Testis (tissue), 3 donors: Measurements from ENCODE around the gene EHD4. TPM values are rescaled to one million over a fixed set of nuclear protein-coding genes. Genes with fewer than 3 reads are reported as not detected.

ENCODE experiments used
- DNase-seq: peaks from one replicate; pipeline ENCODE4 v3.0.0-alpha.2; 2019
- H3K27ac ChIP-seq, 2 donors: fragments of 200-600 bp; sonication (generic); one replicate each; pipeline ENCODE4 v1.5.1; 2019
- H3K27me3 ChIP-seq: fragments of 200-600 bp; sonication (generic); one replicate; pipeline ENCODE4 v1.5.1; 2019
- H3K36me3 ChIP-seq: fragments of 200-600 bp; sonication (generic); one replicate; pipeline ENCODE4 v1.5.1; 2017; ENCODE audit warnings: low read depth; ENCODE audit errors: missing control alignments
- H3K4me1 ChIP-seq: fragments of 200-600 bp; sonication (generic); one replicate; pipeline ENCODE4 v1.5.1; 2019
- H3K4me3 ChIP-seq, 2 donors: fragments of 200-600 bp; sonication (generic); one replicate each; pipeline ENCODE4 v1.5.1; 2017 to 2019
- H3K9me3 ChIP-seq: fragments of 200-600 bp; sonication (generic); one replicate; pipeline ENCODE4 v1.5.1; 2017
- POLR2A ChIP-seq: fragments of 450-650 bp; IDR thresholded peaks from one replicate; pipeline ENCODE4 v1.6.1; 2017; ENCODE audit warnings: antibody characterized with exemption, mild to moderate bottlenecking, moderate library complexity
- WGBS, 2 donors: methylation state at CpG; one replicate each; pipeline ENCODE4 v1.1.5; 2018; 5-methylcytosine and 5-hydroxymethylcytosine counted together
- intact Hi-C: fragments of 100-400 bp; cut with DNase I; formaldehyde crosslinking; loops from one replicate; pipeline ENCODE4 v1.15.1; 2023; ENCODE audit warnings: low total_unique reads
- polyA plus RNA-seq: library from polyadenylated mRNA; stranded (reverse); fragments of 350-450 nt; fragmentation: Illumina TruSeq; extraction: RNeasy Lipid Tissue Mini Kit (QIAGEN cat#74804); gene quantifications from one replicate; pipeline ENCODE4 v1.2.3, GENCODE V29; 2014; ENCODE audit warnings: low read depth, low replicate concordance; ENCODE audit not compliant: insufficient read depth
- total RNA-seq, 2 donors: library from RNA; depleted of rRNA; stranded (reverse); fragments of >200 nt; gene quantifications; one replicate each; pipeline ENCODE4 v1.2.3, GENCODE V29; 2016
- TF ChIP-seq, protein P1 (sequence below), 3 experiments: fragments of 450-650 bp in 2 of 3; fragments of 200-600 bp in 1 of 3; sonication (generic) in 1 of 3; IDR thresholded peaks; one replicate each; pipeline ENCODE4 v1.5.1; 2016 to 2019; ENCODE audit warnings: antibody characterized with exemption in 3 of 3, mild to moderate bottlenecking in 2 of 3, moderate library complexity in 1 of 3

Gene EHD4
- total and polyA plus RNA-seq, 3 donors from 2014 or later: 8.0 to 10.2 (median 9.4) TPM

DNA sequence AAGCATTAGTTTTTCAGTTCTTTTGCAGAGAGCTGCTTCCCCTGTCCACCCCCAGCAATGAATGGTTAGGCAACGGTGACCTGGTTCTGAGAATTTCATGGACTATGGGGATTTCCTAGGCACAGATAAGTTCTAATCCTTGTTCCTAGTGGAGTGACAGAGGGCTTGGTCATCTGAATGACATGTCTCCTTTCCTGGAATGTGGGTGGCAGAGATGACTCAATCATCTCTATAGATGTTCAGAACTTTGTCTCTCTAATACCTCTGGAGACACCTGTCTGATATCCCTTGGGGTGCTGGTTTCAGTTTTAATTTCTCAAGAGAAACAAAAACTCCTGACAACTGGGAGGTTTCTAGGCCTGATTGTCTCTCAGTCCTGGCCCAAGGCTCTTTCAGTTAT, 38.1 kb upstream of the EHD4 start:
- Histone ChIP-seq H3K27me3 (no peaks in the 10 kb centered on the region), H3K27ac (no peak overlapping the region), H3K4me1 (no peaks in the 10 kb centered on the region), H3K4me3 (no peak overlapping the region), H3K36me3 (no peaks in the 10 kb centered on the region), H3K9me3 (no peaks in the 10 kb centered on the region)
- no peak for DNase-seq
- TF ChIP-seq, protein P1, sequence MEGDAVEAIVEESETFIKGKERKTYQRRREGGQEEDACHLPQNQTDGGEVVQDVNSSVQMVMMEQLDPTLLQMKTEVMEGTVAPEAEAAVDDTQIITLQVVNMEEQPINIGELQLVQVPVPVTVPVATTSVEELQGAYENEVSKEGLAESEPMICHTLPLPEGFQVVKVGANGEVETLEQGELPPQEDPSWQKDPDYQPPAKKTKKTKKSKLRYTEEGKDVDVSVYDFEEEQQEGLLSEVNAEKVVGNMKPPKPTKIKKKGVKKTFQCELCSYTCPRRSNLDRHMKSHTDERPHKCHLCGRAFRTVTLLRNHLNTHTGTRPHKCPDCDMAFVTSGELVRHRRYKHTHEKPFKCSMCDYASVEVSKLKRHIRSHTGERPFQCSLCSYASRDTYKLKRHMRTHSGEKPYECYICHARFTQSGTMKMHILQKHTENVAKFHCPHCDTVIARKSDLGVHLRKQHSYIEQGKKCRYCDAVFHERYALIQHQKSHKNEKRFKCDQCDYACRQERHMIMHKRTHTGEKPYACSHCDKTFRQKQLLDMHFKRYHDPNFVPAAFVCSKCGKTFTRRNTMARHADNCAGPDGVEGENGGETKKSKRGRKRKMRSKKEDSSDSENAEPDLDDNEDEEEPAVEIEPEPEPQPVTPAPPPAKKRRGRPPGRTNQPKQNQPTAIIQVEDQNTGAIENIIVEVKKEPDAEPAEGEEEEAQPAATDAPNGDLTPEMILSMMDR (IDR thresholded peaks at IDR 0.05): no peak
- TF ChIP-seq POLR2A: no peak
- WGBS, 2 donors: 38 to 69% methylated on average over 1 of the region's 1 CpG
- intact Hi-C loops: no loop called here

DNA sequence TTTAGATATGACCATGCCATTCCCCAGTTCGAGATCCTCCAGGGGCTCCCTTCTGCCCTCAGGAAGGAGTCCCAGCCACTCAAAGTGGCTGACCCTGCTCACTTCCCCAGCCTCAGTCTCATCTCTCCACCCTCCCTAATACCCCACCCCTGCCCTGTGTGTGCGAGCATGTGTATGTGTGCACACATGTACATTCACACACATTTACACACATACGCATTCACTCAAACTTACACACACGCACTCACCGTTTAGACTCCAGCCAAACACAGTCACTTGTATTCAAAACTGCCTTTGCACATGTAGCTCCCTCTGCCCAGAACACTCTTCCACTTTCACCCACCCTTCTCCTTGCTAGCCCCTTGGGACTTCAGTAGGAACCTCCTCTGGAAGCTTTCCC, 37.1 kb upstream of the EHD4 start:
- Histone ChIP-seq H3K27me3 (no peaks in the 10 kb centered on the region), H3K4me1 (no peaks in the 10 kb centered on the region), H3K9me3 (no peaks in the 10 kb centered on the region), H3K36me3 (no peaks in the 10 kb centered on the region), H3K4me3 (no peak overlapping the region), H3K27ac (no peak overlapping the region)
- 89 to 94% methylated on average over 5 of the region's 5 CpGs for WGBS, 2 donors
- intact Hi-C loops: no loop called here
- DNase-seq: no peak
- TF ChIP-seq, protein P1 (IDR thresholded peaks at IDR 0.05): no peak
- TF ChIP-seq POLR2A: no peak

DNA sequence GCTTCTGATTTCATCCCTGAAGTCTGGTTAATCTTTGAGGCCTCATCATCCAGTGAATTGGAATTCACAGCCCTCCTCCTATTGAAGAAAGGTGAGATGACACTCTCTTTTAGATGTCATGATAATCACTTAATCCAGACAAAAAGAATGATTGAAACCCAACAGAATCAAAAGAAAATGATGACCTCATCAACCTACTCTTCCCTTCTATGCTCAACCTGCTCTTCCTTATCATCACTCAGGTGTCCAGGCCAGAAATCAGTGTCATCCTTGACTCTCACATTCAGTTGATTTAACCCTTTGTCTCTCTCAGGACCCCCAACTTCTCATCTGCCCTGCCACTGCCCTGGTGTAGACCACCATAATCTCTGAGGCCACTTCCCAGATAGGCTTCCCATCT, 36.7 kb upstream of the EHD4 start:
- no peaks in the 10 kb centered on the region for H3K36me3 ChIP-seq
- no peak overlapping the region for H3K27ac ChIP-seq
- no peak overlapping the region for H3K4me3 ChIP-seq
- H3K4me1 ChIP-seq: no peaks in the 10 kb centered on the region
- intact Hi-C loops: no loop called here
- TF ChIP-seq, protein P1 (IDR thresholded peaks at IDR 0.05): no peak
- TF ChIP-seq POLR2A: no peak
- no peaks in the 10 kb centered on the region for H3K27me3 ChIP-seq
- no peak for DNase-seq
- H3K9me3 ChIP-seq: no peaks in the 10 kb centered on the region

DNA sequence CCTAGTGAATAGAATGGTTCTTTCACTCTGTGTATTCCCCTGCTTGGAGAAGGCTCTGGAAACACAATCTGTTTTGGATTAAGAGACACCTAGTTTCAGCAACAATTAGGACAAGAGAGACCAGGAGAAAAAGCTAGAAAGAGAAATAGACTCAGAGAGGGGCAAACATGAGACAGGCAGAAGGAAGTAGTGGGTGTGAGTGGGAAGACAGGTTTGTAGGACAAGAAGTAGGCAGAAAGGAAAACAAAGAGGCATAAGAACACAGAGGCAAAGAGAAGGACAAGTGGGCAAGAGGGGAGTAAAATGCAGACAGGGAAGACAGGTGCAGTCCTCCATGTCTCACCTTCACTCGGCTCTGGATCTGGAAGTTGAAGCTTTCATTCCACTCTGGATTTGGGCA, 35.0 kb upstream of the EHD4 start:
- intact Hi-C loops: no loop called here
- no peaks in the 10 kb centered on the region for H3K36me3 ChIP-seq
- H3K27ac ChIP-seq: no peak overlapping the region
- no peaks in the 10 kb centered on the region for H3K27me3 ChIP-seq
- no peak overlapping the region for H3K4me3 ChIP-seq
- TF ChIP-seq, protein P1 (IDR thresholded peaks at IDR 0.05): no peak
- no peak for TF ChIP-seq POLR2A
- H3K9me3 ChIP-seq: no peaks in the 10 kb centered on the region
- DNase-seq: no peak
- no peaks in the 10 kb centered on the region for H3K4me1 ChIP-seq
- WGBS, 2 donors: 89 to 94% methylated on average over 1 of the region's 1 CpG

DNA sequence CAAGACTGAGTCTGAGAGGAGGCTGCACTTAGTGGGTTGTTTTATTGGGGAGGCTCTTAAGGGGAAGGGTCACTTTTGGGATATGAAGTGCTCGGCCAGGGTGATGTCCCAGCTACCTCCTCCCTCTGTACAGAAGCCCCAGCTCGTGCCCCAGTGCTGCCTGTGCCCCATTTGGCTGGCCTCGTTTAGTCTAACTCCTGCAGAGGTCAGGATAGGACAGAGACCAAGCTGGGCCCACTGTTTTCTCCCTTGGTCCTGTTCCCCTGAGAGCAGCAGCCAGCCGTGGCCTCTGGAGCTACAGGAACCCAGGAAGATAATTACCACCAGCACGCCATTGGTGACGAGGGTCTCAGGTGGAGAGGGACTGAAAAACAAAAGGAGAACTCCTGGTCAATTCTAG, 30.0 kb upstream of the EHD4 start:
- Histone ChIP-seq H3K4me3 (no peak overlapping the region), H3K27ac (no peak overlapping the region), H3K27me3 (no peaks in the 10 kb centered on the region), H3K9me3 (no peaks in the 10 kb centered on the region), H3K36me3 (no peaks in the 10 kb centered on the region), H3K4me1 (no peaks in the 10 kb centered on the region)
- no peak for DNase-seq
- 87 to 90% methylated on average over 6 of the region's 6 CpGs for WGBS, 2 donors
- TF ChIP-seq, protein P1 (IDR thresholded peaks at IDR 0.05): no peak
- TF ChIP-seq POLR2A: no peak
- intact Hi-C loops: no loop called here
